ENCODE results near the gene LILRA6. TPM values are rescaled to one million over a fixed set of nuclear protein-coding genes. Genes with fewer than 3 reads are reported as not detected.

LILRA6 gene
- 0.66 TPM for total RNA-seq

DNA sequence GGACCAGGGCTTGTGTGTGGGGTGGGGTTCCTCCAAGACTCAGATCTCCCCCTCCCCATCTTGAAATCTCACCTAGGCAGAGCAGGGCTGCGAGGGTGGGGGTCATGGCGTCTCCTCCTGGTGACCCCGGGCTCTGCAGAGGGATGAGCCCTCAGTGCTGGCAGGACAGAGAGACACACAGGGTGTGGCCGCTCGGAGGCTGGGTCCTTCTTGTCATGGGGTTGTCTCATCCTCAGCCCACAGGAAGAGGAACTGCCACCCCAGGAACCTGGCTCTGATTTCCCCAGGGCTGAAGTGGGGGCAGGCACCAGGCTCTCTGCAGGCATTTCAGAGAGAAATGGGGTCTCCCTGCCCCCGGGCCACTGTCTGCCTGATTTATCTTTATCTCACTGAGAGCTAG lies at the start of gene LILRA6:
Gene LILRA6, minus strand, starts transcription at position 145 of the 400 bp plus-strand sequence.

DNA sequence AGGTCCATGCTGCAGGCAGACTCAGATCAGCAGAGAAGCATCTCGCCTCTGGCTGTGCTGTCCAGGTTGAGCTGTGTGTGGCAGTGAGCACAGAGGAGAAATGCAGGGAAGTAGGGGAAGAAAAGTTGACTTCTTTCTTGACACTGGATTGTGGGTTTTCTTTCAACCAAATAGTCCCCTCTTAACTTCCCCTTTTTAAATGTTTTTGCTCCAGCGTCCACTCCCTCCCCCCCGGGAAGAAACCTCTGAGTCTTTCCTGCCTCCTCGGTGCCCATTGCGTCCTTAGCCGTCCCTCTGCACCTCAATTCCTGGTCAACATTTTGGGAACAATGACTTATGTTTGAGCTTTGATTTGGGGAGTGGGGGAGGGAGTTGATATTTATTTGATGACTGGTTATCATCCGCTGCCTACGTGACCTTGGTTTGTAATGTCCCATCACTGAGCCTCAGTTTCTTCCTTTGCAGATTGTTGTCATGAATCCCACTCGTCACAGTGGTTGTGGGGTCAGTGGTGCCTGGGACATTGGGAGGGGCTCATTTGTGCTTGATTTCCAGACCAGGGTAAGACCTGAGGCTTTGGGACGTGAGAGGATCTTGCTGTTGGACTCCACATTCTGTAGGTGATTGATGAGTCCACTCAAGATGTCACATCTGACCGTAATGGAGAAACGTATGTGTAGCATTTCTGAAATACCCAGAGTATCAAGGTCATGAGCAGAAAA lies 38.6 kb upstream of the LILRA6 start, which contains the start of gene LILRB2:
Gene LILRB2, minus strand, starts transcription at position 104 of the 722 bp plus-strand sequence. CDS start 614 bp downstream, outside the sequence.

DNA sequence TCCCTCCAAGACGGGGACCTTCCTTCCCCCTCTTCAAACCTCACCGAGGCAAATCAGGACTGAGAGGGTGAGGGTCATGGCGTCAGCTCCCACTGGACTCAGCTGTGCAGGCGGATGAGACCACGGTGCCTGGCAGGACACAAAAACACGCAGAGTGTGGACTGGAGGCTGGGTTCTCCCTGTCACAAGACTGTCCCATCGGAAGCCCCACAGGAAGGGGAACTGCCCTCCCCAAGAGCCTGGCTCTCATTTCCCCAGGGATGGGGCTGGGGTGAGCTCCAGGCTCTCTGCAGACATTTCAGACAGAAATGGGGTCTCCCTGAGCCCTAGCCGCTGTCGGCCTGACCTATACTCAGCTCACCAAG lies 14.5 kb upstream of the LILRA6 start, which contains the start of gene LILRB5:
Gene LILRB5, minus strand, starts transcription at position 158 of the 365 bp plus-strand sequence. Its CDS starts 80 bp downstream, at position 78.

DNA sequence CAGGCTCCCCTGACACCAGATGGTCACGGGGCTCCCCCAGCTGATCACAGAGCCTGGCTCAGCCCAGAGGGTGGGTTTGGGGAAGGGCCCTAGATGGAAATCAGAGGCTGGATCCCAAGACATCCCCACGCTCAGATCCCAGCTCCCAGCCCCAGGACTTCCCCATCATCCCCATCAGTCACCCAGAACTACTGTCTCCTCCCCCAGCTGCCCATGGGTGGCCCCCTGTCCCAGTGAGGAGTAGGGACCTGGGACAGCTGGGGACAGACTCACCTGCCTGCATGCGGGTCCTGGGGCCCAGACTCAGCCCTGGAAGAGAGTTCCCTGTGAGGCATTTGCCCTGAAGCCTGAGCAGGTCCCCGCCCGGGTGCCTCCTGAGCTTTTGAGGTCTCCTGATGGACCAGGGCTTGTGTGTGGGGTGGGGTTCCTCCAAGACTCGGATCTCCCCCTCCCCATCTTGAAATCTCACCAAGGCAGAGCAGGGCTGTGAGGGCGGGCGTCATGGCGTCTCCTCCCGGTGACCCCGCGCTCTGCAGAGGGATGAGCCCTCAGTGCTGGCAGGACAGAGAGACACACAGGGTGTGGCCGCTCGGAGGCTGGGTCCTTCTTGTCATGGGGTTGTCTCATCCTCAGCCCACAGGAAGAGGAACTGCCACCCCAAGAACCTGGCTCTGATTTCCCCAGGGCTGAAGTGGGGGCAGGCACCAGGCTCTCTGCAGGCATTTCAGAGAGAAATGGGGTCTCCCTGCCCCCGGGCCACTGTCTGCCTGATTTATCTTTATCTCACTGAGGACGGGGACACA lies 19.9 kb downstream of the LILRA6 start, which contains the start of gene LILRB3:
Gene LILRB3, minus strand, starts transcription at position 534 of the 803 bp plus-strand sequence. Its CDS starts 31 bp downstream, at position 503.

DNA sequence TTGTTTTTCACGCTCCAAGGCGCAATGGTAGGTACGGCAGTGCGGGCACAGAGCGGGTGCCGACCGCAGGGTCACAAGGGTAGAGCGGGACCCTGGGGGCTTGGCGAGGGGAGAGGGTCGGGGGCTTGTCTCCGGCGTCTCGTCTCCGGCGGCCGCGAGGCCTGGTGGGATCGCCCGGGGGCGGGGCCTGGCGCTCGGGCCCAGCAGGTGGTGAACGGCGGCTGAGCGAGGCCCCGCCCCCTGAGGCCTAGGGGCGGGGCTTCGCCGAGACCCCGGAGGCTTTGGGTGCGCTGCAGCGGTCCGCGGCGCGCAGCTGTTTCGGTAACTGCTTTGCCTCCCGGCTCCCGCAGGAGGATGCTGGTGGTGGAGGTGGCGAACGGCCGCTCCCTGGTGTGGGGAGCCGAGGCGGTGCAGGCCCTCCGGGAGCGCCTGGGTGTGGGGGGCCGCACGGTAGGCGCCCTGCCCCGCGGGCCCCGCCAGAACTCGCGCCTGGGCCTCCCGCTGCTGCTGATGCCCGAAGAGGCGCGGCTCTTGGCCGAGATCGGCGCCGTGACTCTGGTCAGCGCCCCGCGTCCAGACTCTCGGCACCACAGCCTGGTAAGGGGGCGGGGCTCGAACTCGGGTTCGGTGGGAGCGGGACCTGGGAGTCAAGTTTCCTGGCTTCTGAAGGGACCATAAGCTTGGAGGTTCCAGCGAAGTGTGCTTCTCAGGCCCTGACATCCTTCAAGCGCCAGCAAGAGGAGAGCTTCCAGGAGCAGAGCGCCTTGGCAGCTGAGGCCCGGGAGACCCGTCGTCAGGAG lies 51.4 kb downstream of the LILRA6 start, which contains the start of gene TSEN34:
Gene TSEN34, plus strand, starts transcription at position 298 of the 800 bp plus-strand sequence. Its CDS starts 57 bp downstream, at position 355.

DNA sequence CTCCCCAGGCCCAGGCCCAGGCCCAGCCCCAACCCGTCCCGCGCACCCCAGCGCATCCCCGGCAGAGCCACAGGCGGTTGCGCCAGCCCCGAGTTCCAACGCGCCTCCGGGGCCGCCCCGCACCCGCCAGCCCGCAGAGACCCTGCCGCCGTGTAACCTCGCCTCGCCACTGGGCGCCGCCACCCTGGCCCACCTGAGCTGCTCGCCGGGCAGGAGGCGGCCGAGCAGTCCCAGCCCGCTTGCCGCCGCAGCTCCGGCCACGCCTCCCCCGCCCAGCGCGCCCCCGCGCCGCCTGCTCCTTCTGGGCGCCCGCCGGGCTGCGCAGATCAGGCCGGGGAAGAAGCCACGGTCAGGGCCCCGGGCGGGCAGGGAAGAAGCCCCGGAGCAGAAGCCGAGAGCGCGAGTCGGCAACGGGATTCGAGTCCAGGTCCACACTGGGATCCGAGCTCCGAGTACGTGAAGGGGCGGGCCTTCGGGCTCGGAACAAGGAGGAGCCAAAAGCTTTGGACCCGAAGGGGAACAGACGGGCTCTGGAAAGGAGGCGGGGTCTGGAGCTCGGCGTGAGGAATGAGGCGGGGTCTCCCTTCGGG lies 53.4 kb downstream of the LILRA6 start, which contains the start of gene MBOAT7:
Gene MBOAT7, minus strand, starts transcription at position 436 of the 590 bp plus-strand sequence. CDS start 1,072 bp downstream, outside the sequence.

Other genes with a start within 250 kb of the LILRA6 start
- not detected for gene VSTM1, start 178.9 kb downstream of the LILRA6 start, total RNA-seq
- gene TARM1, start 161.4 kb downstream of the LILRA6 start, total RNA-seq = not detected
- gene OSCAR, start 142.0 kb downstream of the LILRA6 start, total RNA-seq = not detected
- 9.7 TPM for gene NDUFA3, start 139.9 kb downstream of the LILRA6 start, total RNA-seq
- 9.7 TPM for gene TFPT, start 127.1 kb downstream of the LILRA6 start, total RNA-seq
- 46.4 TPM for gene PRPF31, start 127.0 kb downstream of the LILRA6 start, total RNA-seq
- 33.1 TPM for gene CNOT3, start 105.0 kb downstream of the LILRA6 start, total RNA-seq
- gene LENG1, start 83.1 kb downstream of the LILRA6 start, total RNA-seq = 5.7 TPM
- 6.8 TPM for gene TMC4, start 69.6 kb downstream of the LILRA6 start, total RNA-seq
- 24.0 TPM for gene MBOAT7, start 53.2 kb downstream of the LILRA6 start, total RNA-seq
- 51.0 TPM for gene TSEN34, start 51.5 kb downstream of the LILRA6 start, total RNA-seq
- gene RPS9, start 41.9 kb downstream of the LILRA6 start, total RNA-seq = 1,536 TPM
- 9.2 TPM for gene LILRB3, start 19.8 kb downstream of the LILRA6 start, total RNA-seq
- gene LILRB5, start 14.5 kb upstream of the LILRA6 start, total RNA-seq = 2.1 TPM
- 1.2 TPM for gene LILRB2, start 38.3 kb upstream of the LILRA6 start, total RNA-seq
- gene LILRA5, start 70.4 kb upstream of the LILRA6 start, total RNA-seq = 0.93 TPM
- gene LILRA4, start 96.4 kb upstream of the LILRA6 start, total RNA-seq = not detected
- gene LAIR1, start 122.1 kb upstream of the LILRA6 start, total RNA-seq = 5.1 TPM
- gene TTYH1, start 172.7 kb upstream of the LILRA6 start, total RNA-seq = 99.3 TPM
- 132 TPM for gene LENG8, start 206.4 kb upstream of the LILRA6 start, total RNA-seq
- gene LENG9, start 221.0 kb upstream of the LILRA6 start, total RNA-seq = 2.7 TPM
- gene CDC42EP5, start 230.5 kb upstream of the LILRA6 start, total RNA-seq = 16.4 TPM

Data from camera-type eye (tissue), 1 donor.